ENCODE results near the gene GAS2.

DNA sequence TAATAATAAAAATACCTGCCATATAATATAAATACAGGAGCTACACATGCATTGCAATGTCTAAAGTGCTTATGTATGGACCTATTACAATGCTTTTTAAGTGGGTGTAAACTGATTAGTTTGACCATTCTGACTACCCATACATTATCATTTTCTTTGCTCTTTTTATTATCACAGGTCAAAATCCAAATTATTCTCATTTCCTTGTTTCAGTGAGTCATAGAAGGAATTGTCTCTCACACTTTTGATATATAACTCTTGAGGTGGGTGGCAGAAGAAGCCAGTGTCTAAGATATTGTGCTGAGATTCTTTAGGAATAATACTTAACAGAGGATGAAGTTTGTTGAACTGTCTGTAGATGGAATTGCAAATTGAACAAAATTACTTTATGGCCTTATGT, 35.6 kb downstream of the GAS2 start:
- TF ChIP-seq, protein P1, sequence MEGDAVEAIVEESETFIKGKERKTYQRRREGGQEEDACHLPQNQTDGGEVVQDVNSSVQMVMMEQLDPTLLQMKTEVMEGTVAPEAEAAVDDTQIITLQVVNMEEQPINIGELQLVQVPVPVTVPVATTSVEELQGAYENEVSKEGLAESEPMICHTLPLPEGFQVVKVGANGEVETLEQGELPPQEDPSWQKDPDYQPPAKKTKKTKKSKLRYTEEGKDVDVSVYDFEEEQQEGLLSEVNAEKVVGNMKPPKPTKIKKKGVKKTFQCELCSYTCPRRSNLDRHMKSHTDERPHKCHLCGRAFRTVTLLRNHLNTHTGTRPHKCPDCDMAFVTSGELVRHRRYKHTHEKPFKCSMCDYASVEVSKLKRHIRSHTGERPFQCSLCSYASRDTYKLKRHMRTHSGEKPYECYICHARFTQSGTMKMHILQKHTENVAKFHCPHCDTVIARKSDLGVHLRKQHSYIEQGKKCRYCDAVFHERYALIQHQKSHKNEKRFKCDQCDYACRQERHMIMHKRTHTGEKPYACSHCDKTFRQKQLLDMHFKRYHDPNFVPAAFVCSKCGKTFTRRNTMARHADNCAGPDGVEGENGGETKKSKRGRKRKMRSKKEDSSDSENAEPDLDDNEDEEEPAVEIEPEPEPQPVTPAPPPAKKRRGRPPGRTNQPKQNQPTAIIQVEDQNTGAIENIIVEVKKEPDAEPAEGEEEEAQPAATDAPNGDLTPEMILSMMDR (IDR thresholded peaks at IDR 0.05) = no peak
- no peak for TF ChIP-seq POLR2A (IDR thresholded peaks at IDR 0.05)
